C4-2B (cell line): ENCODE results near the gene CCDC91.
"Not testable (repeated sequence)": the region's sequence is repeated elsewhere in the genome, so short reads cannot be mapped to it uniquely, and the experiment has no call there.

Experiments used
- ZFX ChIP-seq: fragments of 450-650 bp; IDR thresholded peaks from 2 replicates; pipeline ENCODE4 v1.6.1; 2017
- TF ChIP-seq, protein P1 (sequence below): fragments of 450-650 bp; conservative IDR thresholded peaks from 2 replicates; pipeline ENCODE4 v1.5.1; 2017; ENCODE audit warnings: mild to moderate bottlenecking

DNA sequence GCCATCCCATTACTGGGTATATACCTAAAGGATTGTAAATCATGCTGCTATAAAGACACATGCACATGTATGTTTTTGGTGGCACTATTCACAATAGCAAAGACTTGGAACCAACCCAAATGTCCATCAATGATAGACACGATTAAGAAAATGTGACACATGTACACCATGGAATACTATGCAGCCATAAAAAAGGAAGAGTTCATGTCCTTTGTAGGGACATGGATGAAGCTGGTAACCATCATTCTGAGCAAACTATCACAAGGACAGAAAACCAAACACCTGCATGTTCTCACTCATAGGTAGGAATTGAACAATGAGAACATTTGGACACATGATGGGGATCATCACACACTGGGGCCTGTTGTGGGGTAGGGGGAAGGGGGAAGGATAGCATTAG, 288.8 kb downstream of the CCDC91 start:
- TF ChIP-seq, protein P1, sequence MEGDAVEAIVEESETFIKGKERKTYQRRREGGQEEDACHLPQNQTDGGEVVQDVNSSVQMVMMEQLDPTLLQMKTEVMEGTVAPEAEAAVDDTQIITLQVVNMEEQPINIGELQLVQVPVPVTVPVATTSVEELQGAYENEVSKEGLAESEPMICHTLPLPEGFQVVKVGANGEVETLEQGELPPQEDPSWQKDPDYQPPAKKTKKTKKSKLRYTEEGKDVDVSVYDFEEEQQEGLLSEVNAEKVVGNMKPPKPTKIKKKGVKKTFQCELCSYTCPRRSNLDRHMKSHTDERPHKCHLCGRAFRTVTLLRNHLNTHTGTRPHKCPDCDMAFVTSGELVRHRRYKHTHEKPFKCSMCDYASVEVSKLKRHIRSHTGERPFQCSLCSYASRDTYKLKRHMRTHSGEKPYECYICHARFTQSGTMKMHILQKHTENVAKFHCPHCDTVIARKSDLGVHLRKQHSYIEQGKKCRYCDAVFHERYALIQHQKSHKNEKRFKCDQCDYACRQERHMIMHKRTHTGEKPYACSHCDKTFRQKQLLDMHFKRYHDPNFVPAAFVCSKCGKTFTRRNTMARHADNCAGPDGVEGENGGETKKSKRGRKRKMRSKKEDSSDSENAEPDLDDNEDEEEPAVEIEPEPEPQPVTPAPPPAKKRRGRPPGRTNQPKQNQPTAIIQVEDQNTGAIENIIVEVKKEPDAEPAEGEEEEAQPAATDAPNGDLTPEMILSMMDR = not testable (repeated sequence)
- not testable (repeated sequence) for TF ChIP-seq ZFX
